ENCODE results near the gene ALKBH3. TPM values are rescaled to one million over a fixed set of nuclear protein-coding genes. Genes with fewer than 3 reads are reported as not detected.

Gene ALKBH3
- total and polyA plus RNA-seq, 10 of the 15 experiments (the other 5 are each of a cell fraction or from before 2014, with no cell fraction given): 22.1 to 50.8 (median 38.5) TPM

DNA sequence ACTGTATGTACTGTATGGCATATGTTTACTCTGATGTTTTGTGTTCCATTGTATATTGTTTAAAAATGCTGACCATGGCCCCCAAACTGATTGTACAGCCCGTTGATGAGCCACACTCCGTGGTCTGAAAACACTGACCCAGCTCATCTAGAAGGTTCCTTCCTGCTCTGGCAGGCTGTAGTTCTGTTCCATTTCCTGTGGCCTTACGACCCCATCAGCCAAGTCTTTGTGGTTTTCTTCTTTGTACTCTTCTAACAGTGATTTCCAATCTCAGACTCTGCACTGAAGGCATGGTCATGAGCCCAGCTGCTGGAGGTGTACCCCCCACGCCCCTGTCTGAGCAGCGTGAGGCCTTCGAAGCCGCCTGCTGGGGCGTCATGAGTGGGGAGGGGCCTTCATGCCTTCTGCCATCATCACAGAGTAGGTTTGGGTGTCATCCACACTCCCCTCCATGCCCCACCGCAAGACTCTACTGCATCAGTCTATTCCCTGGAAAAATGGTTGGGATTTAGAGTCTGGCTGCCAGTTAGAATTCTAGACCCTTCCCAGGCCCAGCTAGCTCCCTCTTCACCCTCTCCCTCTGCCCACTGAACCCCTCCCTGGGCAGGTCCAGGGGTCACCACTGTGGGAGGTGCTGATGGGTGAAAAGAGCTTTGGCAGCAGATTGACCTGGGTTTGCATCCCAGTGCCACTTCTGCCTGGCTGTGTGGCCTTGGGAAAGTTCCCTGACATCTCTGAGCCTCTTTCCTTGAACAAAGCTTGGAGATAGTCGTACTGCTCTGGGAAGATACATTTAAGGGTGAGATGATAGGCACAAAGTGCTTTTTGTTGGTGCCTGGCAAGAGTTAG is 50.5 kb downstream of the ALKBH3 start (continued):
- TF ChIP-seq MEF2A (IDR thresholded peaks at IDR 0.05; ENCODE audit: insufficient read depth, low read depth, low read length) (no peak), CREB1 (IDR thresholded peaks at IDR 0.05; ENCODE audit: low read depth) (no peak), WRNIP1 (IDR thresholded peaks at IDR 0.05; ENCODE audit: borderline replicate concordance, low read depth, low read length) (no peak), GATAD2B (conservative IDR thresholded peaks at IDR 0.05; ENCODE audit: low read depth) (no peak)
- TF ChIP-seq, protein P1, sequence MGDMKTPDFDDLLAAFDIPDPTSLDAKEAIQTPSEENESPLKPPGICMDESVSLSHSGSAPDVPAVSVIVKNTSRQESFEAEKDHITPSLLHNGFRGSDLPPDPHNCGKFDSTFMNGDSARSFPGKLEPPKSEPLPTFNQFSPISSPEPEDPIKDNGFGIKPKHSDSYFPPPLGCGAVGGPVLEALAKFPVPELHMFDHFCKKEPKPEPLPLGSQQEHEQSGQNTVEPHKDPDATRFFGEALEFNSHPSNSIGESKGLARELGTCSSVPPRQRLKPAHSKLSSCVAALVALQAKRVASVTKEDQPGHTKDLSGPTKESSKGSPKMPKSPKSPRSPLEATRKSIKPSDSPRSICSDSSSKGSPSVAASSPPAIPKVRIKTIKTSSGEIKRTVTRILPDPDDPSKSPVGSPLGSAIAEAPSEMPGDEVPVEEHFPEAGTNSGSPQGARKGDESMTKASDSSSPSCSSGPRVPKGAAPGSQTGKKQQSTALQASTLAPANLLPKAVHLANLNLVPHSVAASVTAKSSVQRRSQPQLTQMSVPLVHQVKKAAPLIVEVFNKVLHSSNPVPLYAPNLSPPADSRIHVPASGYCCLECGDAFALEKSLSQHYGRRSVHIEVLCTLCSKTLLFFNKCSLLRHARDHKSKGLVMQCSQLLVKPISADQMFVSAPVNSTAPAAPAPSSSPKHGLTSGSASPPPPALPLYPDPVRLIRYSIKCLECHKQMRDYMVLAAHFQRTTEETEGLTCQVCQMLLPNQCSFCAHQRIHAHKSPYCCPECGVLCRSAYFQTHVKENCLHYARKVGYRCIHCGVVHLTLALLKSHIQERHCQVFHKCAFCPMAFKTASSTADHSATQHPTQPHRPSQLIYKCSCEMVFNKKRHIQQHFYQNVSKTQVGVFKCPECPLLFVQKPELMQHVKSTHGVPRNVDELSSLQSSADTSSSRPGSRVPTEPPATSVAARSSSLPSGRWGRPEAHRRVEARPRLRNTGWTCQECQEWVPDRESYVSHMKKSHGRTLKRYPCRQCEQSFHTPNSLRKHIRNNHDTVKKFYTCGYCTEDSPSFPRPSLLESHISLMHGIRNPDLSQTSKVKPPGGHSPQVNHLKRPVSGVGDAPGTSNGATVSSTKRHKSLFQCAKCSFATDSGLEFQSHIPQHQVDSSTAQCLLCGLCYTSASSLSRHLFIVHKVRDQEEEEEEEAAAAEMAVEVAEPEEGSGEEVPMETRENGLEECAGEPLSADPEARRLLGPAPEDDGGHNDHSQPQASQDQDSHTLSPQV (IDR thresholded peaks at IDR 0.05): no peak

DNA sequence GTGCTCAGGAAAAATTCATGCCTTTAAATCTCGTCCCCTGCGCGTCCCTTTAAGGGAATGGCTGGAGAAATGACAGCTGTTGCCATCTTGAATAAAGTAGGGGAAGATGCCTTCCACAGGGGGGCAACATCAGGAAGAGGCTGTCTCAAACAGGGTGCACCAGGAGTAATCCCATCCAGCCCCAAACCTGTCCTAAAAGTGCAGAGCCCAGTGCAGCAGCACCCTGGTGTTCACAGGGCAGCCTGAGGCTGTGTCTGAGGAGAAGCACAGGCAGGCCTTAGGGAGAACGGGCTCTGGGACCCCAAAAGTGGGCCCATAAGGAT is 51.0 kb downstream of the ALKBH3 start:
- Histone ChIP-seq H3K27ac (ENCODE audit: control insufficient read depth, insufficient read depth) (no peak overlapping the region), H3K79me2 (ENCODE audit: control insufficient read depth, insufficient read depth, low read length) (no peaks in the 10 kb centered on the region), H2AFZ (ENCODE audit: control insufficient read depth, low read depth, low read length) (no peak overlapping the region), H3K9ac (ENCODE audit: control insufficient read depth, insufficient read depth, low read length) (no peak overlapping the region), H3K4me3 (no peak overlapping the region), H3K27me3 (replicated peaks in 1 of 2; ENCODE audit: control insufficient read depth in 2 of 2, insufficient read depth in 2 of 2, low read length in 1 of 2) (no peaks in the 10 kb centered on the region; a peak in 2 of 4 replicates), H3K9me3 (replicated peaks; ENCODE audit: control insufficient read depth, insufficient read depth, low read length) (no peaks in the 10 kb centered on the region), H4K20me1 (ENCODE audit: control insufficient read depth, insufficient read depth) (no peaks in the 10 kb centered on the region), H3K4me1 (ENCODE audit: control insufficient read depth, insufficient read depth, low read length) (no peaks in the 10 kb centered on the region), H3K4me2 (ENCODE audit: control insufficient read depth, insufficient read depth) (no peak overlapping the region), H3K36me3 (ENCODE audit: control insufficient read depth in 2 of 2, insufficient read depth in 2 of 2, low read length in 1 of 2) (no peaks in the 10 kb centered on the region)
- ATAC-seq (no peak), DNase-seq (ENCODE audit: low read depth, low spot score) (no peak), FAIRE-seq (no peak)
- in situ Hi-C loops (cut with MboI): no loop called here
- no TSS peak for BruUV-seq (replicated peaks)
- ChIA-PET POLR2A (no interaction called here), CTCF (no interaction called here), RAD21 (ENCODE audit: unreplicated experiment) (no interaction called here), SMC1A (ENCODE audit: uncharacterized antibody, unreplicated experiment) (interaction anchor here (0.6 kb wide), 1 partner anchor 65 kb away, joined by 3 read pairs; no protein-coding TSS in a partner anchor)
- intact Hi-C loops (cut with micrococcal nuclease; ENCODE audit: unreplicated experiment): no loop called here
- 63% methylated on average over 4 of the region's 4 CpGs for WGBS (ENCODE audit: insufficient coverage, insufficient replicate concordance, low lambda C conversion rate, missing lambda C conversion rate)
- TF ChIP-seq CBX3 (IDR thresholded peaks at IDR 0.05; ENCODE audit: borderline replicate concordance, low read depth) (no peak), MTA3 (IDR thresholded peaks at IDR 0.05; ENCODE audit: borderline replicate concordance, low read length) (no peak), CBFB (IDR thresholded peaks at IDR 0.05; ENCODE audit: low read depth) (no peak), STAT3 (IDR thresholded peaks at IDR 0.05; ENCODE audit: low read depth, low read length) (no peak), SMAD5 (IDR thresholded peaks at IDR 0.05; ENCODE audit: low read depth) (no peak), EGR1 (IDR thresholded peaks at IDR 0.05; ENCODE audit: borderline replicate concordance in 1 of 2, low read depth in 2 of 2, low read length in 2 of 2) (no peak), SIN3A (IDR thresholded peaks at IDR 0.05; ENCODE audit: low read depth, low read length) (no peak)
- TF ChIP-seq, protein P2, sequence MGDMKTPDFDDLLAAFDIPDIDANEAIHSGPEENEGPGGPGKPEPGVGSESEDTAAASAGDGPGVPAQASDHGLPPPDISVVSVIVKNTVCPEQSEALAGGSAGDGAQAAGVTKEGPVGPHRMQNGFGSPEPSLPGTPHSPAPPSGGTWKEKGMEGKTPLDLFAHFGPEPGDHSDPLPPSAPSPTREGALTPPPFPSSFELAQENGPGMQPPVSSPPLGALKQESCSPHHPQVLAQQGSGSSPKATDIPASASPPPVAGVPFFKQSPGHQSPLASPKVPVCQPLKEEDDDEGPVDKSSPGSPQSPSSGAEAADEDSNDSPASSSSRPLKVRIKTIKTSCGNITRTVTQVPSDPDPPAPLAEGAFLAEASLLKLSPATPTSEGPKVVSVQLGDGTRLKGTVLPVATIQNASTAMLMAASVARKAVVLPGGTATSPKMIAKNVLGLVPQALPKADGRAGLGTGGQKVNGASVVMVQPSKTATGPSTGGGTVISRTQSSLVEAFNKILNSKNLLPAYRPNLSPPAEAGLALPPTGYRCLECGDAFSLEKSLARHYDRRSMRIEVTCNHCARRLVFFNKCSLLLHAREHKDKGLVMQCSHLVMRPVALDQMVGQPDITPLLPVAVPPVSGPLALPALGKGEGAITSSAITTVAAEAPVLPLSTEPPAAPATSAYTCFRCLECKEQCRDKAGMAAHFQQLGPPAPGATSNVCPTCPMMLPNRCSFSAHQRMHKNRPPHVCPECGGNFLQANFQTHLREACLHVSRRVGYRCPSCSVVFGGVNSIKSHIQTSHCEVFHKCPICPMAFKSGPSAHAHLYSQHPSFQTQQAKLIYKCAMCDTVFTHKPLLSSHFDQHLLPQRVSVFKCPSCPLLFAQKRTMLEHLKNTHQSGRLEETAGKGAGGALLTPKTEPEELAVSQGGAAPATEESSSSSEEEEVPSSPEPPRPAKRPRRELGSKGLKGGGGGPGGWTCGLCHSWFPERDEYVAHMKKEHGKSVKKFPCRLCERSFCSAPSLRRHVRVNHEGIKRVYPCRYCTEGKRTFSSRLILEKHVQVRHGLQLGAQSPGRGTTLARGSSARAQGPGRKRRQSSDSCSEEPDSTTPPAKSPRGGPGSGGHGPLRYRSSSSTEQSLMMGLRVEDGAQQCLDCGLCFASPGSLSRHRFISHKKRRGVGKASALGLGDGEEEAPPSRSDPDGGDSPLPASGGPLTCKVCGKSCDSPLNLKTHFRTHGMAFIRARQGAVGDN (IDR thresholded peaks at IDR 0.05): no peak

Data from GM12878 (cell line).